ENCODE results near the gene DMC1.

DNA sequence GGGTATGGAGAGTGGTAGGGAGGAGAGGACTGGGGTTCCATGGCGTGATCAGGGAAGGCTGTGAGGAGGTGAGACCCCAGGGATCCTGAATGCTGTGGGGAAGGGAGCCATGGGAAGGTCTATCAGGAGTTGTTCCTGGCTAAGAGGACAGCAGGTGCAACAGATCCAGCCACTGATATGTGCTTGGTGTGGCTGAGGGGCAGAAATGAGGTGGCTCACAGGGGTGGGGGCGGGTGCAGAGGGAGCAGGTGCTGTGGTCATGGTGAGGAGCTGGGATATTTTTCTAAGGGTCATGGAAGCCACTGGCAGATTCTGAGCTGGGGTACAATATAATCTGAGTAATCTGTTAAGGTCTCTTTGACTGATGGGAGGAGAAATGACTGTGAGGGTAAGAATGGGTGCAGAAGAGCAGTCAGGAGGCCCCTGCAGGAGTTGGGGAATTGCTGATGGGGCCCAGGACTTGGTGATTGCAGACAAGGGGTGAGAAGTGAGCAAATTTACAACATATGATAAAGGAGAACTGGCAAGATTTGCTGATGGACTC is 31.3 kb upstream of the DMC1 start:
- TF ChIP-seq, protein P1, sequence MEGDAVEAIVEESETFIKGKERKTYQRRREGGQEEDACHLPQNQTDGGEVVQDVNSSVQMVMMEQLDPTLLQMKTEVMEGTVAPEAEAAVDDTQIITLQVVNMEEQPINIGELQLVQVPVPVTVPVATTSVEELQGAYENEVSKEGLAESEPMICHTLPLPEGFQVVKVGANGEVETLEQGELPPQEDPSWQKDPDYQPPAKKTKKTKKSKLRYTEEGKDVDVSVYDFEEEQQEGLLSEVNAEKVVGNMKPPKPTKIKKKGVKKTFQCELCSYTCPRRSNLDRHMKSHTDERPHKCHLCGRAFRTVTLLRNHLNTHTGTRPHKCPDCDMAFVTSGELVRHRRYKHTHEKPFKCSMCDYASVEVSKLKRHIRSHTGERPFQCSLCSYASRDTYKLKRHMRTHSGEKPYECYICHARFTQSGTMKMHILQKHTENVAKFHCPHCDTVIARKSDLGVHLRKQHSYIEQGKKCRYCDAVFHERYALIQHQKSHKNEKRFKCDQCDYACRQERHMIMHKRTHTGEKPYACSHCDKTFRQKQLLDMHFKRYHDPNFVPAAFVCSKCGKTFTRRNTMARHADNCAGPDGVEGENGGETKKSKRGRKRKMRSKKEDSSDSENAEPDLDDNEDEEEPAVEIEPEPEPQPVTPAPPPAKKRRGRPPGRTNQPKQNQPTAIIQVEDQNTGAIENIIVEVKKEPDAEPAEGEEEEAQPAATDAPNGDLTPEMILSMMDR (IDR thresholded peaks at IDR 0.05 in 2 of 3, conservative IDR thresholded peaks at IDR 0.05 in 1 of 3; ENCODE audit: borderline replicate concordance in 1 of 3, insufficient read depth in 1 of 3, low read depth in 2 of 3, low read length in 2 of 3): no peak
- TF ChIP-seq ELF1 (IDR thresholded peaks at IDR 0.05; ENCODE audit: borderline replicate concordance, low read depth) (no peak), ZNF274 (IDR thresholded peaks at IDR 0.05; ENCODE audit: low read depth, low read length) (no peak), SIN3A (IDR thresholded peaks at IDR 0.05; ENCODE audit: low read depth) (no peak), EZH2 (IDR thresholded peaks at IDR 0.05) (no peak), ZFX (IDR thresholded peaks at IDR 0.05) (no peak), EZH2phosphoT487 (IDR thresholded peaks at IDR 0.05; ENCODE audit: borderline replicate concordance) (no peak), POLR2AphosphoS5 (IDR thresholded peaks at IDR 0.05; ENCODE audit: low read depth, low read length) (no peak), SRF (IDR thresholded peaks at IDR 0.05; ENCODE audit: low read depth) (no peak), FOSL1 (IDR thresholded peaks at IDR 0.05; ENCODE audit: low read depth) (no peak), POLR2A (IDR thresholded peaks at IDR 0.05; ENCODE audit: borderline replicate concordance, extremely low read depth, insufficient read depth, insufficient read length) (no peak)
- TF ChIP-seq, protein P2, sequence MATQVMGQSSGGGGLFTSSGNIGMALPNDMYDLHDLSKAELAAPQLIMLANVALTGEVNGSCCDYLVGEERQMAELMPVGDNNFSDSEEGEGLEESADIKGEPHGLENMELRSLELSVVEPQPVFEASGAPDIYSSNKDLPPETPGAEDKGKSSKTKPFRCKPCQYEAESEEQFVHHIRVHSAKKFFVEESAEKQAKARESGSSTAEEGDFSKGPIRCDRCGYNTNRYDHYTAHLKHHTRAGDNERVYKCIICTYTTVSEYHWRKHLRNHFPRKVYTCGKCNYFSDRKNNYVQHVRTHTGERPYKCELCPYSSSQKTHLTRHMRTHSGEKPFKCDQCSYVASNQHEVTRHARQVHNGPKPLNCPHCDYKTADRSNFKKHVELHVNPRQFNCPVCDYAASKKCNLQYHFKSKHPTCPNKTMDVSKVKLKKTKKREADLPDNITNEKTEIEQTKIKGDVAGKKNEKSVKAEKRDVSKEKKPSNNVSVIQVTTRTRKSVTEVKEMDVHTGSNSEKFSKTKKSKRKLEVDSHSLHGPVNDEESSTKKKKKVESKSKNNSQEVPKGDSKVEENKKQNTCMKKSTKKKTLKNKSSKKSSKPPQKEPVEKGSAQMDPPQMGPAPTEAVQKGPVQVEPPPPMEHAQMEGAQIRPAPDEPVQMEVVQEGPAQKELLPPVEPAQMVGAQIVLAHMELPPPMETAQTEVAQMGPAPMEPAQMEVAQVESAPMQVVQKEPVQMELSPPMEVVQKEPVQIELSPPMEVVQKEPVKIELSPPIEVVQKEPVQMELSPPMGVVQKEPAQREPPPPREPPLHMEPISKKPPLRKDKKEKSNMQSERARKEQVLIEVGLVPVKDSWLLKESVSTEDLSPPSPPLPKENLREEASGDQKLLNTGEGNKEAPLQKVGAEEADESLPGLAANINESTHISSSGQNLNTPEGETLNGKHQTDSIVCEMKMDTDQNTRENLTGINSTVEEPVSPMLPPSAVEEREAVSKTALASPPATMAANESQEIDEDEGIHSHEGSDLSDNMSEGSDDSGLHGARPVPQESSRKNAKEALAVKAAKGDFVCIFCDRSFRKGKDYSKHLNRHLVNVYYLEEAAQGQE (IDR thresholded peaks at IDR 0.05; ENCODE audit: low read depth): no peak
- TF ChIP-seq, protein P3, sequence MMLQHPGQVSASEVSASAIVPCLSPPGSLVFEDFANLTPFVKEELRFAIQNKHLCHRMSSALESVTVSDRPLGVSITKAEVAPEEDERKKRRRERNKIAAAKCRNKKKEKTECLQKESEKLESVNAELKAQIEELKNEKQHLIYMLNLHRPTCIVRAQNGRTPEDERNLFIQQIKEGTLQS (IDR thresholded peaks at IDR 0.05): no peak
- TF ChIP-seq, protein P4, sequence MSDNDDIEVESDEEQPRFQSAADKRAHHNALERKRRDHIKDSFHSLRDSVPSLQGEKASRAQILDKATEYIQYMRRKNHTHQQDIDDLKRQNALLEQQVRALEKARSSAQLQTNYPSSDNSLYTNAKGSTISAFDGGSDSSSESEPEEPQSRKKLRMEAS (IDR thresholded peaks at IDR 0.05): no peak

Measured in HCT116 (cell line).